GM18519 (cell line): ENCODE measurements around the gene SLC2A13.

Experiments used
- ATAC-seq: cut with Tn5 transposase; IDR thresholded peaks from one replicate; pipeline ENCODE4 v1.9.1; 2021; ENCODE audit warnings: mild to moderate bottlenecking, moderate library complexity; ENCODE audit not compliant: unreplicated experiment, low FRiP score

The SLC2A13 gene

GRCh38 chr12:40105515-40106201, at the start of gene SLC2A13:
SLC2A13 (minus strand) TSS chr12:40106081; CDS start chr12:40105808, 273 bp downstream.
- ATAC-seq, result peak; percentile 72

- no peak for ATAC-seq
Observed at GRCh38 chr12:40154381-40154780, 48.5 kb upstream of the SLC2A13 start.

GRCh38 chr12:40153432-40153831, 47.6 kb upstream of the SLC2A13 start:
- no peak for ATAC-seq

- ATAC-seq, result no peak
Observed at GRCh38 chr12:40152783-40153383, 47.0 kb upstream of the SLC2A13 start.

- ATAC-seq, result no peak
Observed at GRCh38 chr12:40149673-40150260, 43.9 kb upstream of the SLC2A13 start.

GRCh38 chr12:40146800-40147797, 41.2 kb upstream of the SLC2A13 start:
- no peak for ATAC-seq

- no peak for ATAC-seq
Observed at GRCh38 chr12:40145896-40146295, 40.0 kb upstream of the SLC2A13 start.

- no peak for ATAC-seq
Observed at GRCh38 chr12:40144023-40144422, 38.1 kb upstream of the SLC2A13 start.

- ATAC-seq, result no peak
Observed at GRCh38 chr12:40142001-40142744, 36.3 kb upstream of the SLC2A13 start.

GRCh38 chr12:40138526-40138925, 32.6 kb upstream of the SLC2A13 start:
- ATAC-seq, result no peak

GRCh38 chr12:40137252-40137651, 31.4 kb upstream of the SLC2A13 start:
- peak; percentile 83 for ATAC-seq

GRCh38 chr12:40127408-40127807, 21.5 kb upstream of the SLC2A13 start:
- ATAC-seq, result no peak

GRCh38 chr12:40123496-40123895, 17.6 kb upstream of the SLC2A13 start:
- no peak for ATAC-seq

- no peak for ATAC-seq
Observed at GRCh38 chr12:40122842-40123241, 17.0 kb upstream of the SLC2A13 start.

- peak; percentile 93 for ATAC-seq
Observed at GRCh38 chr12:40117818-40118217, 11.9 kb upstream of the SLC2A13 start.

- no peak for ATAC-seq
Observed at GRCh38 chr12:40110586-40110985, 4.7 kb upstream of the SLC2A13 start.

- no peak for ATAC-seq
Observed at GRCh38 chr12:40107803-40108620, 2.1 kb upstream of the SLC2A13 start.

- peak; percentile 36 for ATAC-seq
Observed at GRCh38 chr12:40107098-40107802, 1.4 kb upstream of the SLC2A13 start.

GRCh38 chr12:40106655-40107054, 774 bp upstream of the SLC2A13 start:
- ATAC-seq, result no peak
